Left renal pelvis (tissue), 4 donors: ENCODE measurements around the gene NXNL1. TPM values are rescaled to one million over a fixed set of nuclear protein-coding genes. Genes with fewer than 3 reads are reported as not detected.

Source experiments
- DNase-seq, 4 donors: peaks; one replicate each; pipeline ENCODE4 v3.0.0-alpha.2; 2013; ENCODE audit warnings: low read depth in 4 of 4, low spot score in 3 of 4
- polyA plus RNA-seq, 4 donors: library from polyadenylated mRNA; unstranded; fragments of 120-200 nt; gene quantifications; one replicate each; pipeline ENCODE4 v1.2.1, GENCODE V29; 2013; ENCODE audit not compliant: insufficient read length in 4 of 4

The NXNL1 gene
- polyA plus RNA-seq, 4 donors: 0.26 to 0.43 TPM; not detected in 2

- DNase-seq: no peak
Observed at GRCh38 chr19:17423429-17424208, 37.1 kb downstream of the NXNL1 start.

GRCh38 chr19:17421942-17422341 is 38.8 kb downstream of the NXNL1 start:
- no peak for DNase-seq

- no peak for DNase-seq
Observed at GRCh38 chr19:17420475-17420924, 40.2 kb downstream of the NXNL1 start.

DNA sequence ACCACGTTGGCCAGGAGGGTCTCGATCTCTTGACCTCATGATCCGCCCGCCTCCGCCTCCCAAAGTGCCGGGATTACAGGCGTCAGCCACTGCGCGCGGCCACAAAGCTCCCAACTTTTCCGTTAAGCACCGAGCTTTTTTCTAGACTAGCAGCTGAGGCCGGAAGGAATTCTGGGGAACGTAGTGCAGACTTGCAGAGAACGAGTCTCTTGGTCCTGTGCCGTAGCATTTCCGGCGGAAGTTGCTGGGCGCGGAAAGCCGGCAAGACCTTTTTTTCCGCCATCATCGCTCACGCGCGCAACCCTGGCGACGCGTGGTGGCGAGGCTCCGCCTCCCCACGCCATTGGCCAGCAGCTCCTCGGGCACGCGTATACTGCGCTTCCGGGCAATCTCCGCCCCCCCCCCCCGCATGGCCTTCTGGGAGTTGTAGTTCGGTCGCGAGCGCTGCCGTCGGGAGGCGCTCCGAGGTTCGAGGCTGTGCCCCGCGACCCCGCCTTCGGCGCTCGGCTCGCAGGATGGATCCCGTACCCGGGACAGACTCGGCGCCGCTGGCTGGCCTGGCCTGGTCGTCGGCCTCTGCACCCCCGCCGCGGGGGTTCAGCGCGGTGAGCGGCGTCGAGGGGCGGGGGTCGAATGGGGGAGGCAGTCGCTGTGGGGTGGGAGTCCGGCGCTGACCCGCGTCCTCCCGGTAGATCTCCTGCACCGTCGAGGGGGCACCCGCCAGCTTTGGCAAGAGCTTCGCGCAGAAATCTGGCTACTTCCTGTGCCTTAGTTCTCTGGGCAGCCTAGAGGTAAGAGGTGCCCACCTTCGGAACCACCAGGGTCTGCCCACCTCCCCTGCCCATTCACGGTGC is 40.9 kb downstream of the NXNL1 start, which contains the start of gene MVB12A:
Gene MVB12A, plus strand, starts transcription at position 427 of the 854 bp plus-strand sequence. Its CDS starts 89 bp downstream, at position 516.
- peak; percentile 98 to 99 (median 99) for DNase-seq

DNA sequence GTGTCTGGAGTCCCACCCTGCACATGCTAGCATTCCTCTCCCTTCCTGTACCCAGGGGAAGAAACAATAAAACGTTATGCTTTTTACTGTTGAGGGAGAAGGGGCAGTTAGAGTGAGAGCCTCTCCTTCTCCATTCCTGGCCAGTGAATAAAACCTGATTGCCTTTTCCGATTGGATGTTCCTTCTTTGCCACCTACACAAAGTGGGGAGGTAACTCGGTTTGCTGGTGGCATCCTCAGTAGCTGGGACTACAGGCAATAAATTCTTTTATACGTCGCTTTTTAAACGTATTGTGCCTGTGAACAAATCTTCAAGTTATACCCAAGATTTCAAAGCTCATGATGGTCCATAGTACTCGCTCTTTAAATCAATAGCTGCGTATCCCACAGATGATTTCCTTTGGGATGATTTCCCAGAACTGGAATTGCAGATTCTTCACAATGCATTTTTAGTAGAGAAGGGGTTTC is 41.5 kb downstream of the NXNL1 start:
- DNase-seq: no peak

GRCh38 chr19:17418710-17419109 is 42.0 kb downstream of the NXNL1 start:
- no peak for DNase-seq

DNA sequence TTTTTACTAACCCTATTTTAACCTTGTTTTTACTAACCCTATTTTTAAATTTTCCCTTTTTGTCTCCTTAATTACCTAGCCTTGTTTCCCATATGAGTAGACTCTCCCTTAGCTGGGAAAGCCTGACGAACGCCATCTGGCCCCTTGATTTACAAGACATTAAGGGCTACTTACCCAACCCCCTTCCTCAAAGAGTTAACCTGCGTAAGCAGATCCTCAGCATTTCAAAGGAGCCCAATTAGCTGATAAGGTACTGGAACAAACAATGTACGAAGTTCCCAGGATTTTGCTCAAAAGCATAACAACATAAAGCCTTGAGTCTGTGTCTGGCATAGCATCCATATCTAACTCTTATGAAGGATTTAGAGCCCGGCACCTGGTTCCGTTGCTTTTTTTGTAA is 45.6 kb downstream of the NXNL1 start:
- no peak for DNase-seq

DNA sequence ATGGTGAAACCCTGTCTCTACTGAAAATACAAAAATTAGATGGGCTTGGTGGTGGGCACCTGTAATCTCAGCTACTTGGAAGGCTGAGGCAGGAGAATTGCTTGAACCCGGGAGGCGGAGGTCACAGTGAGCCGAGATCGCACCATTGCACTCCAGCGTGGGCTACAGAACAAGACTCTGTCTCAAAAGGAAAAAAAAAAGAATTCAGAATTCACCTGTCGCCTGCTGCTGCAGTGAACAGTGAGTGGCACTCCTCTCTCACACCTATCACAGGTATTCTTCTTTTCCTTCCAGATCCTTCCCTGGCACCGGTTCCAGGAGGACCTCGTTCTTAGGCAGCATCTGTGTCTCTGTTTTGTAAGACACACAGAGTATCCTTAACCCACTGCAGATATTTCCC is 46.6 kb downstream of the NXNL1 start:
- no peak for DNase-seq

DNA sequence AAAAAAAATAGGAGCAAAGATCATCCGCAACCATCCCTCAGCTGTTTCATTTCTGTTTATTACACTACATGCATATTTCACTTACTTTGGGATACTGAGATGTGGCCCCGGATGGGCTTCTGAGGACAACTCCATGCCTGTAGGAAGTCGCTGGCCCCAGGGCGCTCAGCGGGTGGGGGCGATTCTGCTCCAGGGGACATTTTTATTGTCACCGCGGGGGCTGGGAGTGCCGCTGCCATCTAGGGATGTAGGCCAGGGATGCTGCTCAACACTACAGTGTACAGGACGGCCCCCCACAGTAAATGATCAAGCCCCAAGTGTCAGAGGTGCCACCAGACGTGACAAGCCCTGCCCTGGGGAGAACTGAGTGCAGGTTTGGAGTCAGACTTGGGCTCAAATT is 48.9 kb downstream of the NXNL1 start:
- DNase-seq: no peak

DNA sequence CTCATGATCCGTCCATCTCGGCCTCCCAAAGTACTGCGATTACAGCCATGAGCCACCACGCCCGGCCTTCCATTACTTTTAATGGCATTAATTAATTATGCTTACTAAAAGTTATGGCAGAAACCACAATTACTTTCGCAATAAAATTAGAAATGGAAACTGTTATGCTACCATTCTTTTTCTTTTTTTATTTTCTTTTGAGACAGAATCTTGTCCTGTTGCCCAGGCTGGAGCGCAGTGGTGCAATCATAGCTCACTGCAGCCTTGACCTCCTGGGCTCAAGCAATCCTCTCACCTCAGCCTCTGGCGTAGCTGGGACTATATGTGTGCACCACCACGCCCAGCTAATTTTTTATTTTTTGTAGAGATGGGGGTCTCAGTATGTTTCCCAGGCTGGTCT is 50.7 kb downstream of the NXNL1 start:
- DNase-seq: no peak

- no peak for DNase-seq
Observed at GRCh38 chr19:17406887-17407196, 53.9 kb downstream of the NXNL1 start.

GRCh38 chr19:17406046-17406886 is 54.5 kb downstream of the NXNL1 start:
- no peak for DNase-seq

Other genes starting within 250 kb of the NXNL1 start
- gene USE1, start 245.6 kb downstream of the NXNL1 start, polyA plus RNA-seq: 10 to 100 TPM; 23.3 to 34.8 (median 24.4) TPM
- gene OCEL1, start 234.7 kb downstream of the NXNL1 start, polyA plus RNA-seq: 10 to 100 TPM; 13.2 to 23.2 (median 18.6) TPM
- 10 to 100 TPM; 23.7 to 60.1 (median 32.9) TPM for gene NR2F6, start 215.0 kb downstream of the NXNL1 start, polyA plus RNA-seq
- 1 to 10 TPM; 3.1 to 9.0 (median 5.6) TPM for gene USHBP1, start 196.2 kb downstream of the NXNL1 start, polyA plus RNA-seq
- 100 to 1,000 TPM in 3 of 4 donors, 10 to 100 TPM in 1; 87.4 to 121 (median 108) TPM for gene BABAM1, start 193.5 kb downstream of the NXNL1 start, polyA plus RNA-seq
- gene ANKLE1, start 179.0 kb downstream of the NXNL1 start, polyA plus RNA-seq: 1 to 10 TPM in 2 of 4 donors, under 1 TPM in 2; 0.76 to 1.6 (median 1.2) TPM
- 10 to 100 TPM in 2 of 4 donors, 1 to 10 TPM in 2; 7.8 to 13.5 (median 10.3) TPM for gene ABHD8, start 157.5 kb downstream of the NXNL1 start, polyA plus RNA-seq
- 10 to 100 TPM; 33.6 to 61.0 (median 48.6) TPM for gene MRPL34, start 155.1 kb downstream of the NXNL1 start, polyA plus RNA-seq
- 10 to 100 TPM; 30.1 to 43.6 (median 36.5) TPM for gene DDA1, start 151.4 kb downstream of the NXNL1 start, polyA plus RNA-seq
- 10 to 100 TPM in 3 of 4 donors, 1 to 10 TPM in 1; 7.5 to 19.8 (median 13.6) TPM for gene ANO8, start 126.1 kb downstream of the NXNL1 start, polyA plus RNA-seq
- 10 to 100 TPM; 12.2 to 32.5 (median 19.4) TPM for gene GTPBP3, start 123.4 kb downstream of the NXNL1 start, polyA plus RNA-seq
- gene PLVAP, start 83.6 kb downstream of the NXNL1 start, polyA plus RNA-seq: 100 to 1,000 TPM in 3 of 4 donors, 10 to 100 TPM in 1; 75.0 to 188 (median 171) TPM
- 1 to 10 TPM in 3 of 4 donors, under 1 TPM in 1; 0.57 to 5.4 (median 1.5) TPM for gene CCDC194, start 66.7 kb downstream of the NXNL1 start, polyA plus RNA-seq
- gene BST2, start 55.3 kb downstream of the NXNL1 start, polyA plus RNA-seq: 100 to 1,000 TPM in 3 of 4 donors, 10 to 100 TPM in 1; 58.8 to 143 (median 105) TPM
- gene MVB12A, start 40.9 kb downstream of the NXNL1 start, polyA plus RNA-seq: 10 to 100 TPM; 45.3 to 88.9 (median 51.3) TPM
- 1 to 10 TPM; 2.0 to 5.9 (median 3.2) TPM for gene TMEM221, start 12.3 kb downstream of the NXNL1 start, polyA plus RNA-seq
- 10 to 100 TPM; 11.0 to 22.6 (median 14.5) TPM for gene SLC27A1, start 9.6 kb upstream of the NXNL1 start, polyA plus RNA-seq
- gene PGLS, start 50.7 kb upstream of the NXNL1 start, polyA plus RNA-seq: 10 to 100 TPM; 53.5 to 84.6 (median 58.2) TPM
- 10 to 100 TPM; 45.1 to 74.7 (median 52.8) TPM for gene COLGALT1, start 94.7 kb upstream of the NXNL1 start, polyA plus RNA-seq
- gene UNC13A, start 227.4 kb upstream of the NXNL1 start, polyA plus RNA-seq: 1 to 10 TPM in 1 of 4 donors, under 1 TPM in 3; 0.10 to 1.2 (median 0.16) TPM